Measurements from ENCODE around the gene SF3B3. TPM values are rescaled to one million over a fixed set of nuclear protein-coding genes. Genes with fewer than 3 reads are reported as not detected.

Gene SF3B3
- total RNA-seq, 1 experiment from 2014 or later = 449 TPM

DNA sequence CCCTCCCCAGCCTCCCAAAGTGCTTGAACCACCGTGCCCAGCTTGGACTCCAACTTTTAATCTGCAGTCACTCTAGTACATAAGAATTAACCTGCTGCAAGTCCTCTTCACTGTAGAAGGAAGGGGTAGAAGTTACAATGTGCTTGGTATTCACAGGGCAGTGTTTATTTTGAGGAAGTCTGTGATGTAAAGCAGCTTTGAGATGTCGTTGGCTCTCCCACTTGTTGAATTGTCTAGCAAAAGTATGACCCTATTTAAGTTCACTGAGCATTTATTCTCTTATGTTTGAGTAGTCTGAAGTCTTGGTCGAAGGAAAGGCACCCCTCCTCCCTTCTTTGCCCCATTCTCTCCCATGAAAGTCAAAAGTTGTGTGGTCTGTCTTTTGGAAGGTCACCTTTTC is 28.2 kb downstream of the SF3B3 start:
- no peak overlapping the region for H3K27ac Mint-ChIP-seq (ENCODE audit: unreplicated experiment)

DNA sequence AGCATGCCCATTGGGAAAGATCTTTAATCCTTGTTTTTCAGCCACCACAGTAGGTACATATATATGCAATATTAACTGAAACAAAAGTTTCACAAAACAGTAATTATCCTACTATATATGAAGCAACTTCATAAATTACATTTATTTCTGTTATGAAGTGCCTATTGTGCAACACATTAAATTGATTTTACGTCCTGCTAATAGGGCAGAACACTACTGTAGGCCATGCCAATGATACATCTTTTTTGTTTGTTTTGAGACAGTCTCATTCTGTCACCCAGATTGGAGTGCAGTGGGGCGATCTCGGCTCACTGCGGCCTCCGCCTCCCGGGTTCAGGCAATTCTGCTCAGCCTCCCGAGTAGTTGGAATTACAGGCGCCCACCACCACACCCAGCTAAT is 29.1 kb downstream of the SF3B3 start:
- Mint-ChIP-seq H3K4me1 (ENCODE audit: low read depth, unreplicated experiment) (peaks cover 19% of the 10 kb centered on the region), H3K4me3 (ENCODE audit: low read depth, unreplicated experiment) (no peak overlapping the region), H3K36me3 (ENCODE audit: insufficient read depth, unreplicated experiment) (peaks cover 89% of the 10 kb centered on the region), H3K27ac (ENCODE audit: unreplicated experiment) (no peak overlapping the region), H3K27me3 (ENCODE audit: unreplicated experiment) (no peaks in the 10 kb centered on the region), H3K9me3 (ENCODE audit: low read depth, unreplicated experiment) (no peaks in the 10 kb centered on the region)
- TF ChIP-seq, protein P1, sequence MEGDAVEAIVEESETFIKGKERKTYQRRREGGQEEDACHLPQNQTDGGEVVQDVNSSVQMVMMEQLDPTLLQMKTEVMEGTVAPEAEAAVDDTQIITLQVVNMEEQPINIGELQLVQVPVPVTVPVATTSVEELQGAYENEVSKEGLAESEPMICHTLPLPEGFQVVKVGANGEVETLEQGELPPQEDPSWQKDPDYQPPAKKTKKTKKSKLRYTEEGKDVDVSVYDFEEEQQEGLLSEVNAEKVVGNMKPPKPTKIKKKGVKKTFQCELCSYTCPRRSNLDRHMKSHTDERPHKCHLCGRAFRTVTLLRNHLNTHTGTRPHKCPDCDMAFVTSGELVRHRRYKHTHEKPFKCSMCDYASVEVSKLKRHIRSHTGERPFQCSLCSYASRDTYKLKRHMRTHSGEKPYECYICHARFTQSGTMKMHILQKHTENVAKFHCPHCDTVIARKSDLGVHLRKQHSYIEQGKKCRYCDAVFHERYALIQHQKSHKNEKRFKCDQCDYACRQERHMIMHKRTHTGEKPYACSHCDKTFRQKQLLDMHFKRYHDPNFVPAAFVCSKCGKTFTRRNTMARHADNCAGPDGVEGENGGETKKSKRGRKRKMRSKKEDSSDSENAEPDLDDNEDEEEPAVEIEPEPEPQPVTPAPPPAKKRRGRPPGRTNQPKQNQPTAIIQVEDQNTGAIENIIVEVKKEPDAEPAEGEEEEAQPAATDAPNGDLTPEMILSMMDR (IDR thresholded peaks at IDR 0.05; ENCODE audit: unreplicated experiment) = no peak
- intact Hi-C loops (cut with micrococcal nuclease; ENCODE audit: unreplicated experiment) = no loop called here
- CTCF ChIA-PET = interaction anchor here (0.6 kb wide), 1 partner anchor 1003 kb away, joined by 4 read pairs; no protein-coding TSS in a partner anchor
- BruUV-seq (replicated peaks) = no TSS peak
- DNase-seq = no peak

More for the DNA sequence above, 28.2 kb downstream of the SF3B3 start:
- peaks cover 89% of the 10 kb centered on the region for H3K36me3 Mint-ChIP-seq (ENCODE audit: insufficient read depth, unreplicated experiment)
- CTCF ChIA-PET = no interaction called here
- TF ChIP-seq, protein P1 (IDR thresholded peaks at IDR 0.05; ENCODE audit: unreplicated experiment) = no peak
- BruUV-seq (replicated peaks) = no TSS peak
- H3K27me3 Mint-ChIP-seq (ENCODE audit: unreplicated experiment) = no peaks in the 10 kb centered on the region
- intact Hi-C loops (cut with micrococcal nuclease; ENCODE audit: unreplicated experiment) = no loop called here
- DNase-seq = no peak
- no peaks in the 10 kb centered on the region for H3K9me3 Mint-ChIP-seq (ENCODE audit: low read depth, unreplicated experiment)
- no peak overlapping the region for H3K4me3 Mint-ChIP-seq (ENCODE audit: low read depth, unreplicated experiment)
- H3K4me1 Mint-ChIP-seq (ENCODE audit: low read depth, unreplicated experiment) = peaks cover 19% of the 10 kb centered on the region

DNA sequence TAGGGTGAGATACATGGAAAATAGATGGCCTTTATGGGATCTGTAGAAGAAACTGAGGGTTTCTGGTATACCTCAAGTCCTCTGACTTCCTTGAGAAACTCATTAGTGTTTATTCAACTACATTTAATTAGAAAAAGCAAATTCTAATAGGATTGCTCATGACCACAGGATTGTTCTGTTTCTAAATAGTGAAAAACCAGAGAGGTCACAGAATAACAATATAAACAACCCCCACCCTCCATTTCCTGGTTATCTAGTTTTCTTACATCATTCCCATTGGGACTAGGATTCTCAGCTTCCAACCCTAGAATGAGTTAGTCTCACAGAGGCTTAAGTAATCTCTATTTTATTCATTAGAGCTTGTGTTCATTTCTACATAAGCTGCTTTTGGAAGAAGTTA is 30.0 kb downstream of the SF3B3 start:
- Mint-ChIP-seq H3K27ac (ENCODE audit: unreplicated experiment) (peak overlapping the region; percentile 38), H3K9me3 (ENCODE audit: low read depth, unreplicated experiment) (no peaks in the 10 kb centered on the region), H3K27me3 (ENCODE audit: unreplicated experiment) (no peaks in the 10 kb centered on the region), H3K4me3 (ENCODE audit: low read depth, unreplicated experiment) (no peak overlapping the region), H3K4me1 (ENCODE audit: low read depth, unreplicated experiment) (peaks cover 12% of the 10 kb centered on the region), H3K36me3 (ENCODE audit: insufficient read depth, unreplicated experiment) (peaks cover 89% of the 10 kb centered on the region)
- TF ChIP-seq, protein P1 (IDR thresholded peaks at IDR 0.05; ENCODE audit: unreplicated experiment) = no peak
- CTCF ChIA-PET = no interaction called here
- no TSS peak for BruUV-seq (replicated peaks)
- intact Hi-C loops (cut with micrococcal nuclease; ENCODE audit: unreplicated experiment) = no loop called here
- DNase-seq = no peak

DNA sequence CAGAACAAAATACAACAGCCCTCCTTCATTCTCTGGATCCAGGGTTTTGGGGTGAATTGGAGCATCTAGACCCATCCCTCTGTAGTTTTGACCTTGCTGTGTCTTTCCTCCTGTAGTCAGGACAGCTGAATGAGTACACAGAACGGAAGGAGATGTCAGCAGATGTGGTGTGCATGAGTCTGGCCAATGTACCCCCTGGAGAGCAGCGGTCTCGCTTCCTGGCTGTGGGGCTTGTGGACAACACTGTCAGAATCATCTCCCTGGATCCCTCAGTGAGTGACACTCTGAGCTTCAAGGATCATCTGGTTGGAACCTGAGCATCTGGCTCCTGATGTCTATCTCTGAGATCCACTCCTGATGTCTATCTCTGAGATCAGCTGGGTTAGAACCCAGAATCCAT is 32.4 kb downstream of the SF3B3 start:
- Mint-ChIP-seq H3K4me1 (ENCODE audit: low read depth, unreplicated experiment) (no peaks in the 10 kb centered on the region), H3K36me3 (ENCODE audit: insufficient read depth, unreplicated experiment) (peaks cover 91% of the 10 kb centered on the region), H3K9me3 (ENCODE audit: low read depth, unreplicated experiment) (no peaks in the 10 kb centered on the region), H3K27me3 (ENCODE audit: unreplicated experiment) (no peaks in the 10 kb centered on the region), H3K27ac (ENCODE audit: unreplicated experiment) (no peak overlapping the region), H3K4me3 (ENCODE audit: low read depth, unreplicated experiment) (no peak overlapping the region)
- intact Hi-C loops (cut with micrococcal nuclease; ENCODE audit: unreplicated experiment) = no loop called here
- CTCF ChIA-PET = no interaction called here
- TF ChIP-seq, protein P1 (IDR thresholded peaks at IDR 0.05; ENCODE audit: unreplicated experiment) = no peak
- DNase-seq = no peak
- no TSS peak for BruUV-seq (replicated peaks)

Data from Calu3 (cell line).